ENCODE measurements around the gene C19orf73.
"Not testable (repeated sequence)": the region's sequence is repeated elsewhere in the genome, so short reads cannot be mapped to it uniquely, and the experiment has no call there.

C19orf73 gene

DNA sequence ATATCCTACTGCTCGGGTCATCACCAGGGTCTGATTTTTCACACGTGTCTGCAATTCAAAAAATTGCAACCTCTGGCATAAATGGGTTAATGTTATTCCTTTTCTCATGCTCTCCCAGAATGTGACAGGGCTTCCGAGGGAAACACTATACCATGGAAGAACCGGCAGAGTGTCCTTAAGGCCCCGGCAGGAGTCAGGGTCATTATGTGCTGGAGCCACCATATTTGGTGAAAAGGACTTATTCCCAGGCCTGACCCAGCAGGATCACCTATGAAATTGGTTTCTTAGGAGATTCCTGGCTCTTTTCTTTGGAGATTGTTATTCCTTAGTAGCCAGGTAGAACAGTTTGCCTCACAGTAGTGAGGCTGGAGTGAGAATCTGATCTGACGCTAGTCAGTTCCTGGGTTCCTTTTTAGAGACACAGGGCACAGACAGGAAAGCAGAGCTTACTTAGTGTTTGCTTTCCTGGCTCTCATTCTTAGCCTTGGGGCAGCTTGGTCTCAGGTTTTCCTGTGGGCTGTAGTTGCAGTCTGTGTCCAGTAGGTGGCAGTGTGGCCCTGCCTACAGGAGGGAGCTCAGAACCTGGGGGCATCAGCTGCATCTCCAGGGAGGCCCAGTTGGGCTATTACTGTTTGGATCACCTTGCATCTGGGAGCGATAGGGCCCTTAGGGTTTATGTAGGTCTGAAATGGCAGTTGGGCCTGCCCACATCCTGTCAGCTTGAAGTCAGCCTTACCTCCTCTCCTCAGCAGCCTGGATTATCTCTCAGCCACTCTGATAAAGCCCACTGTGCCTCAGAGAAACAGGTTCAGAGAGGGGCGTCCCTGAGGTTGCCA, 21.3 kb downstream of the C19orf73 start:
- peak; percentile 73 for DNase-seq

DNA sequence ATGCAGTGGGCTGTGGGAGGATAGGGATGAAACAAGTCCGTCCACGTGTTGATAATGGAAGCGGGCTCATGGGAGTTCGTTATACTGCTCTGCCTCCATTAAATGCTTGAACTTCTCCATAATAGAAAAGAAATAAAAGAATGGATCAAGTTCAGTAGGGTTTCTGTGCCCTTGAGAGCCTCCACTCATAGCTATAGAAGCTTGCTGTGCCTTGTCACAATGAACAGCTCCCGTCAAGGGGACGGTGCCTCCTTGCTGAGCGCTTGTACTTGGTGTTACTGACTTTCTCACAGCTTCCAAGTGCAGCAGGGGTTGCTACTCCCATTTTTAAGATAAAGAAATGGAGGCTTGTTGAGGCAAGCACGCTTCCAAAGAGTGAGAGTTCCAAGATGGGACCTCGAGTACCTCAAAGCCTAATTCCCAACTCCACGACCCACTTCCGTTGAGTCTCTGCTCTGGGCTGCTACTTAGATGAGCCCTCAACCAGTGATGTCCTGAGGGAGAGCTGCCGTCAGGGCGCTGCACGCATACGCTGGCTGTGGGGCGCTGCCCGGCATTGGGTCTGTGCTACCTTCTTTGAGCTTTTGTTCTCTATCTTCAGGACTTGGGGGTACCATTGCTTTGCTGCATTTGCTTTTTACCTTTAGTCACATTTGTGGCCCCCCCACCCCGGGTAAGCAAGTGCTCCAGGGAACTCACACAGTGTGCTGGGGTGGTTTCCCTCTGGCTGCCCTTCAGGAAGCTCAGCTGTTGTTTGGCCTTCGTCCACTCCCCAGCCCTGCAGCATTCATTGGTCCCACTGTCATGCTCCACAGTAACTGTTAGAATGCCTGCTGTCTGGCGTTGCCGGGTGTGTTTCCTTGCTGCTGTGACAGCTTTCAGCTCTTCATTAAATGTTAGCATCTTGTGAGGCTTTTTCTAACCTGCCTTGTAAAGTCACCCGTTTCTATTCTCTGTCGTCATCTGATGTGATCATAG, 24.1 kb downstream of the C19orf73 start:
- DNase-seq, result no peak

- DNase-seq, result no peak
Measured at GRCh38 chr19:49092686-49093085, 26.3 kb downstream of the C19orf73 start.

DNA sequence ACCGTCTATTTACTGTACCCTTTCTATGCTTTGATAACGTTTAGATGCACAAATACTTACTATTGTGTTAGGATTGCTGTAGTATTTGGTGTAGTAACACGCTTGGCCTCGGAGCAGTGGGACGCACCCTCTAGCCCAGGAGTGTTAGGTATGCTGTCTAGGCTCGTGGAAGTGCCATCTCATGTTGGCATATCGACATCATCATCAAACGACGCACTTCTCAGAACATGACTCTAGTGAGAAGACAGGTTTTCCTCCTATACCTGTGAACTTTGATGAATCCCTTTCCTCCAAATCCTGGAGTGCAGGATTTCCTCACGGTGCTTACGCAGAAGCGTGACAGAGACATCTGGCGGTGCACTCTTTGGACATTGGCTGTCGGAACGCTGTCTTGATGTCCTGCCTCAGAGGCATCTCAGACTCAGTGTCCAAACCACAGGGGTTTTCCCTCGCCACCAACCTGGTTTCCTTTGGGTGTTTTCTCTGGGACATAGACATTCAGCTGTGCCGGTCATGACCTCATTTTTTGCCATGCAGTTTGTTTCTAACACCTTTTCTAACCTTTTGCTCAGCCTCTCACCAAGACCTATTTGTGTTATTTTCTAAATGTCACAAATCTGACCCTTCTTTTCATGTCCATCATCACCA, 27.4 kb downstream of the C19orf73 start:
- DNase-seq, result no peak

DNA sequence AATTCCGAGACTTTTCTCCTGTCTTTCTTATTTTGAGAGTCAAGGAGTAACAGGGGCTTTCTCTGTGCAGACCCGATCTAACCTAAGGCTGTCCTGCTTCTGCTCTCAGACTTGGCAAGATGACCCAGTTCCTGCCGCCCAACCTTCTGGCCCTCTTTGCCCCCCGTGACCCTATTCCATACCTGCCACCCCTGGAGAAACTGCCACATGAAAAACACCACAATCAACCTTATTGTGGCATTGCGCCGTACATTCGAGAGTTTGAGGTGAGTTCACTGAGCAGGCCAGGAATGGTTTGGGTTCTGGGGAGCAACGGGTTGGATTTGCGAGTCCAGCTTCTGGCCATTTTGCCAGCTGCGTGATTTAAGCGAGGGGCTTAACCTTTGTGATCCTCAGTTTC, 32.6 kb downstream of the C19orf73 start:
- no peak for DNase-seq

- no peak for DNase-seq
Measured at GRCh38 chr19:49085868-49086232, 33.1 kb downstream of the C19orf73 start.

DNA sequence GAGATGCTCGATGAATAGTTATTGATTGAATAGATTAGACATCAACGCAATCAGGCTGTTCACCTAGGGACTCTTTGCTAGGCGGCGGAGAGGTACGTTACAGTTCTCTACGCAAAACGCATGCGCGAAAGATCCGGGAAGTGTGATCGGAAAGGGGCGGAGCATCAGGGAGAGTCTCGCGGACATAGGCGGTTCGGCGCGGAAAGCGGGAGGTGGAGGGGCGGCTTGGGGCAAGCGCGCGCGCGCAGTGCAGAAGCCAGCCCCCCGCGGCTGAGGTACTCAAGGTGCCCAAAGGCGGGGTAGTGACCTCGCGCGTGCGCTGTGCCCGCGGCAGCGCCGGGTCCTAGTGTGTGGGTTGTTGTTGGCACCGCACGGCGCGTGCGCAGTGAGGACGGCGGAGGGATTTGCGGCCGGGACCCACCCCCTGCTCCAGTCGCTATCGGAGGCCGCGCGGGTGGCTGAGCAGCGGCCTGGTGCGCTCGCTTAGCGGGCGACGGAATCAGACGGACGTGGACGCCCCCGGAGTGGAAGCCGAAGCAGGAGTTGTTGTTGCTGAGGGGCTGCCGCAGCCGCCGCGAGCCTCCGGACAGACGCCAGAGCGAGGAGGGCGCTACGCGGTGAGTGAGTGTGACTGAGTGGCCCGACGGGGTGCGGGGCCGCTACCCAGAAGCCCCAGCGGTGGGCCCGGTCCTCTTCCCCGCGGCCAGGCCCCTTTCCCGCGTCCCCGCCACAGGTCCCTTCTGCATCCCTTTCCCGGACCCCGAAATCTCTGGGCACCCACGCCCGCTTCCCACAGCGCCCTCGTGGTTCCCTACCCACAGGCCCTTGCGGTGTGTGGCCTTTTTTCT, 33.7 kb downstream of the C19orf73 start, which contains the start of gene SNRNP70:
SNRNP70 (plus strand) TSS at position 432 of the 848 bp plus-strand sequence. CDS start 964 bp downstream, outside the sequence.
- DNase-seq, result peak; percentile 100

- DNase-seq, result no peak
Measured at GRCh38 chr19:49084206-49085019, 34.5 kb downstream of the C19orf73 start.

GRCh38 chr19:49081273-49081672, 37.7 kb downstream of the C19orf73 start:
- no peak for DNase-seq

DNA sequence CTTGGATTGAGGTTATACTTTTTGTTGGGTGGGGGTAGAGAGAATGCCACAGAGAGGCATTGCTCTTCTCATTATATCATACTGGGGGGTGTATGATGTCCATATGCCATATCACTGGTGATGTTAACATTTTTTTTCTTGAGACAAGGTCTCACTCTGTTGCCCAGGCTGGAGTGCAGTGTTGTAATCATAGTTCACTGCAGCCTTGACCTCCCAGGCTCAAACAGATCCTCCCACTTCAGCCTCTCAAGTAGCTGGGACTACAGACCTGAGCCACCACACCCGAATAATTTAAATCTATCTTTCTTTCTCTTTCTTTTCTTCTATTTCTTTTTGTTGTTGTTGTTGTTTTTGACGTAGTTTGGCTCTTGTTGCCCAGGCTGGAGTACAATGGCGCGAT, 38.6 kb downstream of the C19orf73 start:
- no peak for DNase-seq

- DNase-seq, result not testable (repeated sequence)
Measured at GRCh38 chr19:49074869-49075268, 44.1 kb downstream of the C19orf73 start.

GRCh38 chr19:49073514-49074378, 45.2 kb downstream of the C19orf73 start:
- DNase-seq, result peak; percentile 18

DNA sequence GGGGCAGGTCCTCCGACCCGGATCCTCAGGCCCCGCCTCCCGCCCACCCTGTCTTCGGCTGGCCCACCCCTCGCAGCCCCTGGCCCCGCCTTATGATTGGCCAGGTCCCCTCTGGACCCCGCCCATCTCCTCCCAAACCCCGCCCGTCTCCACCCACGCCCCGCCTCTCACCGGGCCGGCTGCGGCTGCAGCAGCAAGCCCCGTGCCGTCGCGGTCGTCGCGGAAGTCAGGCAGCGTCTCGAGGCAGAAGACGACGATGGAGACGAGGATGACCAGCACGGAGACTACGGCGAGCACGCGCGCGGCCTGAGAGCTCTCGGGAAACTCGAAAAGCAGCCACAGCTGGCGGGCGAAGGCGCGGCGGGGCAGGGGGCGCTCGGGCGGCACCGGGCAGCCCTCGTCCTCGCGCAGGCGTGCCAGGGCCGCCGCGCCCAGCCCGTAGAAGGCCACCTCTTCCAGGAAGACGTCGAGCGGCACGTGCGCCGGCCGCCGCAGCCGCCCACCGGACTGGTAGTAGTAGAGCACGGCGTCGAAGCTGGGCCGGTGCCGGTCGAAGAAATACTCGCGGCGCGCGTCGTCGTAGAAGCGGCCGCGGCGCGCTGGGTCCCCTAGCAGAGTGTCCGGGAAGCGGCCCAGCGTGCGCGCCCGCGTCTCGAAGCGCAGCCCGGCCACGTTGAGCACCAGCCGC, 46.9 kb downstream of the C19orf73 start:
- peak; percentile 12 for DNase-seq

GRCh38 chr19:49070416-49070815, 48.5 kb downstream of the C19orf73 start:
- DNase-seq, result no peak

DNA sequence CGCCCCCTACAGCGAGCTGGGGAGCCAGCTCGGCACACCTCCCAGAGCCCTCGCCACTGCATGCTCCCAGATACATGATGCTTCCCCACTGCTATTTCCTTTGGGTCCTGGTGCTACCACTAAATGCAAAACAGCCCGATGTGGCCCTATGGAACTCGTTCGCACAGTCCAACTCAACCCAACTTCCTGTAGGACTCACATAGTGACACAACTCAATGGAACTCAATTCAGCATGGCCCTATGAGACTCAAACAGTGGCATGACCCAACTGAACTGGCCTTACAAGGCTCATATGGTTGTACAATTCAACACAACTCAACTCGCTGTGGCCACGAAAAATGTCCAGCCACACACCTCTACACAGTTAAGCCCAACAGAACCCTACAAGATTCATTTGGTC, 49.9 kb downstream of the C19orf73 start:
- DNase-seq, result no peak

Measured in CD4-positive, alpha-beta T cell treated with Interleukin-6 for 4 hours (primary cell).